AG04450 (cell line): Measurements from ENCODE around the gene VAC14. TPM values are rescaled to one million over a fixed set of nuclear protein-coding genes. Genes with fewer than 3 reads are reported as not detected.

Experiments used
- CTCF ChIA-PET: fragments of 300-600, 350-600 bp; formaldehyde crosslinking; extraction: SDS; loops from one replicate; lab custom pipeline; 2022; ENCODE audit warnings: antibody characterized with exemption, inconsistent platforms; lab: Charles Lee
- POLR2A ChIA-PET: fragments of 350-600 bp; formaldehyde crosslinking; extraction: SDS; loops from one replicate; lab custom pipeline; 2021; ENCODE audit warnings: antibody characterized with exemption, inconsistent platforms; lab: Yijun Ruan, JAX
- DNase-seq: peaks from one replicate; pipeline ENCODE4 v3.0.0-alpha.2; 2011; ENCODE audit warnings: low read depth, low spot score
- H3K27ac ChIP-seq: one replicate; pipeline ENCODE4 v1.5.1; 2012; ENCODE audit warnings: low read depth, low read length, control low read depth
- H3K27me3 ChIP-seq: one replicate; pipeline ENCODE4 v1.6.0; 2012; ENCODE audit warnings: low read length; ENCODE audit not compliant: control insufficient read depth, insufficient read depth
- H3K4me3 ChIP-seq: 2 replicates; pipeline ENCODE4 v1.5.1; 2011; ENCODE audit warnings: mild to moderate bottlenecking, low read depth, low read length, control low read depth
- H3K9me3 ChIP-seq: 2 replicates; pipeline ENCODE4 v1.5.1; 2012; ENCODE audit warnings: low read length; ENCODE audit not compliant: control insufficient read depth, insufficient read depth
- polyA plus RNA-seq: library from polyadenylated mRNA; depleted of rRNA; stranded (reverse); fragments of >200 nt; gene quantifications from 2 replicates; pipeline ENCODE4 v1.2.3, GENCODE V29; 2011
- TF ChIP-seq, protein P1 (sequence below): IDR thresholded peaks from 2 replicates; pipeline ENCODE4 v1.5.1; 2011; ENCODE audit warnings: low read depth, low read length, control low read depth, inconsistent platforms

The VAC14 gene
- polyA plus RNA-seq, 1 experiment: 30.2 TPM

DNA sequence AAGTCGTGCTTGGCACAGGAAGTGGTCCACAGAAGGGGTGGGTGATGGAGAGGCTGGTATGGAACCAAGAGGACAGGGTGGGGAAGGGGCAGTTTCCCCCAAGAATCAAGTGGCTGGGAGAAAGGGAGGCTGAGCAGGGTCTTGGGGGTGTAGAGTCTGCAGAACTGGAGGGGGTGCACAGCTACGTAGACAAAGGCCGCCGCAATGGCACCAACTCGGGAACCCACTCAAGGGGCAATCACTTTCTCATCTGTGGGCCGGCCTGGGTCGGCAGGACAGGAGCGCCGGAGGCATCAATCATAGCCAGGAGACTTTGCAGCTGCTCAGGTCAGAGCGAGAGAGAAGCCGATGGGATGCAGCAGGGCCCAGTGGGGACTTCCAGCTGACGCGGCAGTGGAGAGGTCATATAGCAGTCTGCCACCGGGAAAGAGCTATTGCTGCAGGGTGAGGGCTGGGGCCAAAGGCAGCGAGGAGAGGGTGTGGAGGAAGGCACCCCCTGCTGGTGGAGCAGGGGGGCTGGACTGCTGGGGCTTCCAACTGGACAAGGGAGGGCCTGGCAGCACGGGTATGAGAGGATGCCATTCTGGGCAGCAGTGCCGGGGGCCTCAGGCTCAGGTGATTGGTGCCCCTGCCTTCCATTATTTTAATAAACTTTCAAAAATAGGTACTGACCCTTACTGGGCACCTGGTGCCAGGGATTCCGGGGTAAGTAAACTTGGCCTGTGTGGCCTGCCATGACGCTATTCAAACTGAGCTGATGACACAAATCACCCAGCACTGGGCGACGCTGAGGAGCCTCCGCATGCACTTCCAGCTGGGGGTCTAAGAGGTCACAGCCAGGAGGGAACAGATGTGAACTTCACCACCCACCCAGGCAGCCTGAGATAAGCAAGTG lies 62.6 kb downstream of the VAC14 start:
- TF ChIP-seq, protein P1, sequence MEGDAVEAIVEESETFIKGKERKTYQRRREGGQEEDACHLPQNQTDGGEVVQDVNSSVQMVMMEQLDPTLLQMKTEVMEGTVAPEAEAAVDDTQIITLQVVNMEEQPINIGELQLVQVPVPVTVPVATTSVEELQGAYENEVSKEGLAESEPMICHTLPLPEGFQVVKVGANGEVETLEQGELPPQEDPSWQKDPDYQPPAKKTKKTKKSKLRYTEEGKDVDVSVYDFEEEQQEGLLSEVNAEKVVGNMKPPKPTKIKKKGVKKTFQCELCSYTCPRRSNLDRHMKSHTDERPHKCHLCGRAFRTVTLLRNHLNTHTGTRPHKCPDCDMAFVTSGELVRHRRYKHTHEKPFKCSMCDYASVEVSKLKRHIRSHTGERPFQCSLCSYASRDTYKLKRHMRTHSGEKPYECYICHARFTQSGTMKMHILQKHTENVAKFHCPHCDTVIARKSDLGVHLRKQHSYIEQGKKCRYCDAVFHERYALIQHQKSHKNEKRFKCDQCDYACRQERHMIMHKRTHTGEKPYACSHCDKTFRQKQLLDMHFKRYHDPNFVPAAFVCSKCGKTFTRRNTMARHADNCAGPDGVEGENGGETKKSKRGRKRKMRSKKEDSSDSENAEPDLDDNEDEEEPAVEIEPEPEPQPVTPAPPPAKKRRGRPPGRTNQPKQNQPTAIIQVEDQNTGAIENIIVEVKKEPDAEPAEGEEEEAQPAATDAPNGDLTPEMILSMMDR: peak; percentile 85
- peak; percentile 81 for DNase-seq
- H3K4me3 ChIP-seq: peak overlapping the region; percentile 5; the same call in 1 of the 2 replicates
- ChIA-PET CTCF (interaction anchor here (0.5 to 3.3 kb wide), 28 partner anchors 8 to 73 kb away, joined by 3 to 30 read pairs (median 6); no protein-coding TSS in a partner anchor), POLR2A (interaction anchor here (0.6 to 2.2 kb wide), 4 partner anchors 13 to 50 kb away, joined by 3 to 13 read pairs (median 7); no protein-coding TSS in a partner anchor)
- H3K27me3 ChIP-seq: no peaks in the 10 kb centered on the region
- peaks cover 5% of the 10 kb centered on the region; the same call in 1 of the 2 replicates for H3K9me3 ChIP-seq
- peak overlapping the region; percentile 99 for H3K27ac ChIP-seq

DNA sequence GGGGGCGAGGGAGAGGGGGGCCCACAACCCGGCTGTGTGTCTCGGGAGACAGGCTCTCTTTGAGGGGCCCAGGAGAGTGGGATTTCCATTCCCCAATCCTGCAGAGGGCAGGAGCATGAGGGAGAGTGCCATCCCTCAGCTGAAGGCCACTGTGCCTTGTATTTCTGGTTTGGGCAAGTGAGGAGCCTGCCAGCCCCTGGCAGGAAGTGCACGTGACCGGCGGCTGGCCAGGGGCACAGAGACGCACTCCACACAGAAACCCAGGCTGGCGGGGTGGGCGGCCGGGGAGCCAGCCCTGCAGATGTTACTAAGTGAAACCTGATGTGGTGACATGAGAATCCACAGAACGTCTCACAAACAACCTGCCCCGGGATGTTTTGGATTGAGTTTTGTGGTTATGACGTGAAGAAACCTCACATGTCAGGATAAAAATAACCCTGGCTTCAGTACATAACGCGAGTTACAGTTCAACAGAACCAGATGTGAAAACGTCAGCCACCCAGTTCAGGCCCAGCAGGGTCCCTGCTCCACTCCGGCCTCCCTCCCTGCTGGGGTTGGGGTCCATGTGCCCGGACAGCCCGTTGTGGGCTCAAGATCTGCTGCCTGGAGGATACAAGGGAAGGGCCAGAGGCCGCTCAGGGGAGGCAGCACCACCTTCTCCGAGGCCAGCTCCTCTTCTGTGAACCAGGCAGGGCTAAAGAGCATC lies 63.4 kb downstream of the VAC14 start:
- CTCF ChIA-PET: interaction anchor here (0.5 to 3.3 kb wide), 23 partner anchors 8 to 72 kb away, joined by 3 to 30 read pairs (median 7); no protein-coding TSS in a partner anchor
- TF ChIP-seq, protein P1: no peak
- peak overlapping the region; percentile 99 for H3K27ac ChIP-seq
- POLR2A ChIA-PET: interaction anchor here (1.8 to 2.2 kb wide), 2 partner anchors 13 to 34 kb away, joined by 8 to 13 read pairs; no protein-coding TSS in a partner anchor
- peaks cover 2% of the 10 kb centered on the region; the same call in 1 of the 2 replicates for H3K9me3 ChIP-seq
- H3K4me3 ChIP-seq: peak overlapping the region; percentile 5; the same call in 1 of the 2 replicates
- DNase-seq: peak; percentile 97
- H3K27me3 ChIP-seq: no peaks in the 10 kb centered on the region

DNA sequence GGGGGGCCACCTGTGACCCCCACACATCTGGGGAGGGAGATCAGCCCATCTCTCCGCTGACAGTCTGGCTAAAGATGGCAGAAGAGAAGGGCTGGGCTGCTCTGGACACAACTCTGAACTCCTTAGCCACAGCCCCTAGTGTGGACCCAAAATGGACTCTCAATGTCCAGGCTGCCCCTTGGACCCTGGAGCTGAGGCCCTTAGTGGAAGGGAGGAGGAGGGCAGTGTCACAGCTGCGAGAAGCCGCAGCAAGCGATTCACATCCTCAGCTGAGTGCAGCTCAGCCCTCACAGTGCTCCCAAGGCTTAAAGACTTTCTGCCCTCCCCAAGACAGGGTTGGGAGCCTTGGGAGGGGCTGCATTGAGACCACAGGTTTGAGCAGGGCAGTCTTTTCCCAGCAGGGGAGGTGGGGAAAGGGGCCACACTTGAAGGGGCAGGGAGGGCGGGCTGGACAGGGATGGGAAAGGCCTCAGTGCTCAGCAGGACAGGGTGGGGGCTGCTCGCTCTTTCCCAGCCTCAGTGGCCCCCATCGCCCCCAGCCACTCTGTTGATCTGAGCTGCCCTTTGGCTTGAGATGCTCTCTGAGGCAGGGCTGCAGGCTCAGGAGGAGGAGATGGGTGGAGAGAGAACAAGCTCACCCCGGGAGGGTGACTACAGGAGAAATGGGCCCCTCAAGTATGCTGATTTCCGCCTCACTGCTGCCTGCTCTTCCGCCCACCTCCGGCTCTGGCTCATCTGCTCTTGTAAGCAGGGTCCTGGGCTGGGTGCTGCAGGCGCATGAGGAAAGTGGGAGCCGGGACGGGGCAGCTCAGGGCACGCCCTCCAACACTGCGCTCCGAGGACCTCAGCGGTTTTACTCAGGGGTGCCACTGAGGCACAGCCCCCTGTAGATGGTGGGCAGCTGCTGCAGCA lies 64.2 kb downstream of the VAC14 start:
- peak overlapping the region; percentile 99 for H3K27ac ChIP-seq
- no peak for DNase-seq
- TF ChIP-seq, protein P1: no peak
- POLR2A ChIA-PET: interaction anchor here (0.6 to 2.2 kb wide), 3 partner anchors 14 to 84 kb away, joined by 6 to 13 read pairs (median 8); no protein-coding TSS in a partner anchor
- H3K4me3 ChIP-seq: no peak overlapping the region
- CTCF ChIA-PET: interaction anchor here (2.3 to 3.3 kb wide), 4 partner anchors 10 to 49 kb away, joined by 9 to 30 read pairs (median 16); no protein-coding TSS in a partner anchor
- H3K9me3 ChIP-seq: no peaks in the 10 kb centered on the region
- H3K27me3 ChIP-seq: no peaks in the 10 kb centered on the region

DNA sequence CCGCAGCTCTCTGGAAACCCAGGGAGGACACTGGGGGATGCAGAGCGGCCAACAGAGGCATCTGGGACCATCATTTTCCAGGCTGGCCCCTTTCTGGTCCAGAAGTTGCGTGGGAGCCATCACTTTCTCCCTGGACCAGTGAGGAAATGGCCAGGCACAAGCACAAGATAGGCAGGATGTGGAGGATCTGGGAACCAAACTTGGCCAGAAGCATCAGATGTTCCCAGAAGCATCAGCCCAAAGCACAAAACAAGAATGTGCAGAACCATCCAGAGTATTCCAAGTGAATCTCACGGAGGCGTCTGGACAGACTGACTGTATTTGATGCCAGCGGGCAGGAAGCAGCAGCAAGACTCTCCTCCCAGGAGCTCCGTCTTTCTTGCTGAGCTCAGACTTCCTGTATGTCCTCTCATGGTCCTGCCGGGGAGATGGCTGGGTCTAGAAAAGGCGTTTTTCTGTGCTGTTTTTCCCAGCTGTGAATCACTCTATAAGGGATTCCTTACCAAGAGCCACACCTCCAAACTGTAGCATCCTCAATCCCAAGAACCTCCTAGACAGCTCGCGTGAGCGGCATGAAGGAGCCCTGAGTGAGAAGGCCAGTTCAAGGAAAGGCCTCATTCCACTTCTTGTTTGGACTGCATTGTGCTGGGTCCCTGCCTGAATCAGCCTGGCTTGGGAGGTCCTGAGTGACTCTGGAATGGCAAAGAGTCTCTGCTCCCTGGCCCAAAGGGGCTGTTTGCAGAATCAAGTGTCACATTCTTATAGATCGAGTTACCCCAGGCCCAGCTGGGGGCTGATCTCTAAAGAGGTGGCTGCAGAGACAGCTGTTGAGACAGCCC lies 65.6 kb downstream of the VAC14 start:
- Histone ChIP-seq H3K9me3 (no peaks in the 10 kb centered on the region), H3K4me3 (no peak overlapping the region), H3K27ac (peak overlapping the region; percentile 99), H3K27me3 (no peaks in the 10 kb centered on the region)
- ChIA-PET CTCF (interaction anchor here (0.8 to 1.3 kb wide), 2 partner anchors 19 to 81 kb away, joined by 3 read pairs; no protein-coding TSS in a partner anchor), POLR2A (interaction anchor here (0.6 to 1.2 kb wide), 7 partner anchors 16 to 159 kb away, joined by 3 to 9 read pairs (median 4); no protein-coding TSS in a partner anchor)
- DNase-seq: peak; percentile 58
- TF ChIP-seq, protein P1: no peak
